Right lobe of liver (tissue), 6 donors: ENCODE measurements around the gene SNX30. TPM values are rescaled to one million over a fixed set of nuclear protein-coding genes. Genes with fewer than 3 reads are reported as not detected.

Experiments
- ATAC-seq, 4 donors: fragments of 200-7000 bp; cut with Tn5 transposase; one replicate each; pipeline ENCODE4 v1.9.1; 2020; ENCODE audit warnings: mild to moderate bottlenecking in 4 of 4, moderate library complexity in 4 of 4
- DNase-seq, 3 donors: peaks; one replicate each; pipeline ENCODE4 v3.0.0-alpha.2; 2020
- H3K27ac ChIP-seq, 3 donors: fragments of 200-600 bp; one replicate each; pipeline ENCODE4 v1.8.0; 2022
- H3K27me3 ChIP-seq, 2 donors: fragments of 200-600 bp; one replicate each; pipeline ENCODE4 v1.8.0; 2022
- H3K36me3 ChIP-seq, 4 donors: fragments of 200-600 bp; sonication (generic) in 1 of 4; one replicate each; pipeline versions ENCODE4 v1.5.1 to v1.8.0; 2017 to 2022; ENCODE audit warnings: control low read depth in 1 of 4
- H3K4me1 ChIP-seq, 4 donors: fragments of 200-600 bp; sonication (generic) in 1 of 4; one replicate each; pipeline versions ENCODE4 v1.5.1 to v1.8.0; 2017 to 2022; ENCODE audit warnings: control low read depth in 1 of 4
- H3K4me3 ChIP-seq, 3 donors: fragments of 200-600 bp; one replicate each; pipeline ENCODE4 v1.8.0; 2022
- H3K9me3 ChIP-seq, 4 donors: fragments of 200-600 bp; sonication (generic) in 1 of 4; one replicate each; pipeline versions ENCODE4 v1.5.1 to v1.8.0; 2017 to 2022; ENCODE audit warnings: control low read depth in 1 of 4
- POLR2A ChIP-seq: fragments of 450-650 bp; IDR thresholded peaks from one replicate; pipeline ENCODE4 v1.6.1; 2017; ENCODE audit warnings: antibody characterized with exemption, mild to moderate bottlenecking
- WGBS: methylation state at CpG from one replicate; pipeline ENCODE4 v1.1.6; 2018; ENCODE audit warnings: low coverage, low lambda C conversion rate; ENCODE audit not compliant: insufficient coverage; ENCODE audit errors: missing lambda C conversion rate; 5-methylcytosine and 5-hydroxymethylcytosine counted together
- intact Hi-C, 2 donors: fragments of 100-400 bp; cut with DNase I; formaldehyde crosslinking; loops; one replicate each; pipeline versions ENCODE4 v1.11.2 to v1.14.1; 2022
- total RNA-seq, 6 experiments: library from RNA; depleted of rRNA in 2 of 6; stranded (reverse); fragments of >200 nt in 2 of 6; fragmentation: NEBNext Ultra II Directional in 3 of 6; extraction: Animal tissue kit (Norgen Biotek cat#: 25700) in 3 of 6; gene quantifications; one replicate each; pipeline versions ENCODE4 v1.1.0 to v1.2.4, GENCODE V29; 2016 to 2023
- TF ChIP-seq, protein P1 (sequence below), 4 donors: fragments of 200-600 bp in 3 of 4; fragments of 450-650 bp in 1 of 4; IDR thresholded peaks; one replicate each; pipeline versions ENCODE4 v1.5.1 to v1.8.0; 2016 to 2022; ENCODE audit warnings: antibody characterized with exemption in 4 of 4, mild to moderate bottlenecking in 2 of 4
- donor health status: DM: no; HTN: yes; CAD: no.
- donor health status: DM: no; HTN: no; CAD: no.
- donor health status: DM: no; HTN: no; CAD: no.
- donor health status: DM: no; HTN: yes; CAD: no.
- donor health status: DM: no; HTN: yes; CAD: no.

Gene SNX30
- total RNA-seq, 6 experiments from 2014 or later, result 5.2 to 9.0 (median 7.5) TPM

DNA sequence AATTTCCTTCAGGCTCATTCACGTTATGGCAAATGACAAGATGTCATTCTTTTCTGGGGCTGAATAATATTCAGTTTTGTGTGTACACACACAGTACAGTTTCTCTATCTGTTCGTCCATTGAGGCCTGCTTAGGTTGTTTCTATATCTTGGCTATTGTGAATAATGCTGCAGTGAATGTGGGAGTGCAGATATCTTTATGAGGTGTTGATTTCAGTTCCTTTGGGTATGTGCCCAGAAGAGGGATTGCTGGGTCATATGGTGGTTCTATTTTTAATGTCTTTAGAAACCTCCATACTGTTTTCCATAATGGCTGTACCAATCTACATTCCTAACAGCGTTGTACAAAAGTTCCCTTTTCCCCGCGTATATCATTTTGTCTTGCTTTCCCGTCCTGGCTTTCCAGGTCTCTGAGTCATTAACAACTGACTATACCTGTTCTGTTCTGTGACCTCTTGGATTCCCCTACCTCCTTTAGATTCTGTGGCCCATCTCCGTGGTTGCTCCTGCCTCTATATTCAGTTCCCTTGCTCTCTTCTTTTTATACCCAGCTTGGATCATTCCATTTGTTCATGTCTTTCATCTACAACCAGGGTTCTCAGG is 6.8 kb downstream of the SNX30 start:
- WGBS, result 79% methylated on average over 6 of the region's 7 CpGs
- Histone ChIP-seq H3K27me3 (no peaks in the 10 kb centered on the region), H3K27ac (no peak overlapping the region), H3K4me1 (peaks cover 0 to 12% (median 4%) of the 10 kb centered on the region in 4 donors), H3K9me3 (no peaks in the 10 kb centered on the region), H3K4me3 (no peak overlapping the region), H3K36me3 (no peaks in the 10 kb centered on the region)
- intact Hi-C loops, result no loop called here
- DNase-seq (no peak), ATAC-seq (no peak)
- no peak for TF ChIP-seq POLR2A
- TF ChIP-seq, protein P1, sequence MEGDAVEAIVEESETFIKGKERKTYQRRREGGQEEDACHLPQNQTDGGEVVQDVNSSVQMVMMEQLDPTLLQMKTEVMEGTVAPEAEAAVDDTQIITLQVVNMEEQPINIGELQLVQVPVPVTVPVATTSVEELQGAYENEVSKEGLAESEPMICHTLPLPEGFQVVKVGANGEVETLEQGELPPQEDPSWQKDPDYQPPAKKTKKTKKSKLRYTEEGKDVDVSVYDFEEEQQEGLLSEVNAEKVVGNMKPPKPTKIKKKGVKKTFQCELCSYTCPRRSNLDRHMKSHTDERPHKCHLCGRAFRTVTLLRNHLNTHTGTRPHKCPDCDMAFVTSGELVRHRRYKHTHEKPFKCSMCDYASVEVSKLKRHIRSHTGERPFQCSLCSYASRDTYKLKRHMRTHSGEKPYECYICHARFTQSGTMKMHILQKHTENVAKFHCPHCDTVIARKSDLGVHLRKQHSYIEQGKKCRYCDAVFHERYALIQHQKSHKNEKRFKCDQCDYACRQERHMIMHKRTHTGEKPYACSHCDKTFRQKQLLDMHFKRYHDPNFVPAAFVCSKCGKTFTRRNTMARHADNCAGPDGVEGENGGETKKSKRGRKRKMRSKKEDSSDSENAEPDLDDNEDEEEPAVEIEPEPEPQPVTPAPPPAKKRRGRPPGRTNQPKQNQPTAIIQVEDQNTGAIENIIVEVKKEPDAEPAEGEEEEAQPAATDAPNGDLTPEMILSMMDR (IDR thresholded peaks at IDR 0.05), result no peak

GRCh38 chr9:112757940-112758339 is 7.4 kb downstream of the SNX30 start:
- Histone ChIP-seq H3K36me3 (no peaks in the 10 kb centered on the region), H3K4me1 (peaks cover 0 to 12% (median 4%) of the 10 kb centered on the region in 4 donors), H3K27me3 (no peaks in the 10 kb centered on the region), H3K4me3 (no peak overlapping the region), H3K9me3 (no peaks in the 10 kb centered on the region), H3K27ac (no peak overlapping the region)
- ATAC-seq (no peak), DNase-seq (no peak)
- intact Hi-C loops, result no loop called here
- 86% methylated on average over 1 of the region's 2 CpGs for WGBS
- TF ChIP-seq, protein P1 (IDR thresholded peaks at IDR 0.05), result no peak
- no peak for TF ChIP-seq POLR2A

- Histone ChIP-seq H3K36me3 (no peaks in the 10 kb centered on the region), H3K27me3 (no peaks in the 10 kb centered on the region), H3K27ac (no peak overlapping the region), H3K4me3 (no peak overlapping the region), H3K4me1 (peaks cover 0 to 9% (median 2%) of the 10 kb centered on the region in 4 donors), H3K9me3 (no peaks in the 10 kb centered on the region)
- TF ChIP-seq, protein P1 (IDR thresholded peaks at IDR 0.05), result no peak
- no peak for TF ChIP-seq POLR2A
- 72% methylated on average over 5 of the region's 8 CpGs for WGBS
- ATAC-seq, result no peak
- no peak for DNase-seq
- intact Hi-C loops, result no loop called here
These were observed 10.3 kb downstream of the SNX30 start for GRCh38 chr9:112760821-112761220.

DNA sequence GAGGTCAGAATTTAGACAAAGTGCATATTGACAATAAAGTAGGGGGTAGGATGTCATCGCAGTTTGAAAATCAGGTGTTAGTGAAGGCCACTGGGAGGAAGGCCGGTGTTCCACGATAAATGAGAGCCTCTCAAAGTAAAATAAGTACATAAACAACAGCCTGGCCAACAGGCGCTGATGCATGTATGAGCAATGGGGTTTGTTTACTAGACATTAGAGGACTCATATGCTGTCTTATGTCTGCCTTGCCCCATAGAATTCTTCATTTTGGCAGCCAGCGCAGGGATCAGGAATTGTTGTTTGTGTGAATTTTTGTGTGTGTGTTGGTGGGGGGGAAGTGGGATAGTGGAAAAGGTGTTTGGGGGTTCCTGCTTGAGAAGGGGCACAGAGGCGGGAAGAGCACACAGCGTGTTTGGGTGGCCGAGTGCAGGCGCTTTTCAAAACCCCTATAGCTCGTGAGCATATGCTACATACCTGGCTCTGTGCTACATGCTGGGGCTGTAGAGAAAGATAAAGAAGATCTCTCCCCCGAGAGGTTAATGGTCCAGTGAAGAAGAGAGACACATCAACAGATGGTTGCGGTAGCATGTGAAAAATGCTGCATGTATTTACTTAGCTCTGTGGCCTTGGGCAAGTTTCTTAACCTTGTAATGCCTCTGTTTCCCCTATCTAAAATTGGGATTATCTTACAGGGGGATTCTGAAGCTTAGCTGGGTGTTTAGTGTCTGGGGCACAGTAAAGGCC is 11.5 kb downstream of the SNX30 start:
- no peaks in the 10 kb centered on the region for H3K36me3 ChIP-seq
- no peak for ATAC-seq
- no peaks in the 10 kb centered on the region for H3K9me3 ChIP-seq
- H3K27ac ChIP-seq, result no peak overlapping the region
- intact Hi-C loops, result no loop called here
- 97% methylated on average over 10 of the region's 12 CpGs for WGBS
- peaks cover 0 to 6% (median 2%) of the 10 kb centered on the region in 4 donors for H3K4me1 ChIP-seq
- H3K27me3 ChIP-seq, result no peaks in the 10 kb centered on the region
- DNase-seq, result no peak
- no peak overlapping the region for H3K4me3 ChIP-seq
- TF ChIP-seq, protein P1 (IDR thresholded peaks at IDR 0.05), result no peak
- no peak for TF ChIP-seq POLR2A
